WTC11 (cell line): ENCODE results near the gene CTIF. TPM values are rescaled to one million over a fixed set of nuclear protein-coding genes. Genes with fewer than 3 reads are reported as not detected.

Source experiments
- ATAC-seq: fragments of 200-7000 bp; cut with Tn5 transposase; 2 replicates; pipeline ENCODE4 v1.10.0; 2021; ENCODE audit warnings: mild to moderate bottlenecking, moderate library complexity
- CTCF ChIA-PET: fragments of 300-600 bp; sonication (Branson Sonifier 250); formaldehyde crosslinking; loops from one replicate; lab custom pipeline; 2021; ENCODE audit warnings: antibody characterized with exemption; lab: Charles Lee
- POLR2A ChIA-PET: fragments of 350-600 bp; sonication (Branson Sonifier 250); formaldehyde crosslinking; loops from one replicate; lab custom pipeline; 2021; ENCODE audit warnings: antibody characterized with exemption; lab: Charles Lee
- DNase-seq: peaks from one replicate; pipeline ENCODE4 v3.0.0; 2021; ENCODE audit warnings: low spot score
- H3K27ac Mint-ChIP-seq: 2 replicates; pipeline ENCODE4 v1.8.0; 2021; ENCODE audit warnings: mixed read lengths
- H3K27me3 Mint-ChIP-seq: 2 replicates; pipeline ENCODE4 v1.8.0; 2021; ENCODE audit warnings: low read depth, mild to moderate bottlenecking, moderate library complexity, mixed read lengths
- H3K36me3 Mint-ChIP-seq: 2 replicates; pipeline ENCODE4 v1.8.0; 2021; ENCODE audit warnings: mixed read lengths
- H3K4me1 Mint-ChIP-seq: 2 replicates; pipeline ENCODE4 v1.8.0; 2022; ENCODE audit warnings: mixed read lengths
- H3K4me3 Mint-ChIP-seq: 2 replicates; pipeline ENCODE4 v1.8.0; 2021; ENCODE audit warnings: mild to moderate bottlenecking, moderate library complexity, mixed read lengths
- H3K9me3 Mint-ChIP-seq: 2 replicates; pipeline ENCODE4 v1.8.0; 2021; ENCODE audit warnings: mixed read lengths
- ARID4B ChIP-seq: sonication (generic); formaldehyde crosslinking; IDR thresholded peaks from 2 replicates; pipeline ENCODE4 v1.8.0; 2023; ENCODE audit warnings: missing genetic modification reagents, mild to moderate bottlenecking, borderline replicate concordance
- ATF3 ChIP-seq: sonication (generic); formaldehyde crosslinking; conservative IDR thresholded peaks from 2 replicates; pipeline ENCODE4 v1.8.1; 2022; ENCODE audit warnings: mild to moderate bottlenecking, missing genetic modification reagents
- E2F5 ChIP-seq: sonication (generic); formaldehyde crosslinking; IDR thresholded peaks from 2 replicates; pipeline ENCODE4 v1.8.1; 2022; ENCODE audit warnings: mild to moderate bottlenecking, moderate library complexity, missing genetic modification reagents
- HMGXB4 ChIP-seq: sonication (generic); formaldehyde crosslinking; IDR thresholded peaks from 2 replicates; pipeline ENCODE4 v1.8.1; 2023; ENCODE audit warnings: mild to moderate bottlenecking, moderate library complexity, missing genetic modification reagents
- KAT7 ChIP-seq: sonication (generic); formaldehyde crosslinking; IDR thresholded peaks from 2 replicates; pipeline ENCODE4 v1.8.1; 2023; ENCODE audit warnings: missing genetic modification reagents, mild to moderate bottlenecking, borderline replicate concordance
- MXD4 ChIP-seq: fragments of 250-450 bp; sonication (Bioruptor Pico); IDR thresholded peaks from 2 replicates; pipeline ENCODE4 v1.8.0; 2021; ENCODE audit warnings: mild to moderate bottlenecking, moderate library complexity, borderline replicate concordance
- OVOL2 ChIP-seq: fragments of 250-450 bp; sonication (Bioruptor Pico); IDR thresholded peaks from 2 replicates; pipeline ENCODE4 v1.9.0; 2021; ENCODE audit warnings: mild to moderate bottlenecking, borderline replicate concordance
- PRDM15 ChIP-seq: sonication (generic); formaldehyde crosslinking; IDR thresholded peaks from 2 replicates; pipeline ENCODE4 v1.8.0; 2022; ENCODE audit warnings: missing genetic modification reagents
- TEAD1 ChIP-seq: sonication (generic); formaldehyde crosslinking; IDR thresholded peaks from 2 replicates; pipeline ENCODE4 v1.8.0; 2022; ENCODE audit warnings: mild to moderate bottlenecking, missing genetic modification reagents
- ZBTB21 ChIP-seq: sonication (generic); formaldehyde crosslinking; IDR thresholded peaks from 2 replicates; pipeline ENCODE4 v1.8.1; 2023; ENCODE audit warnings: mild to moderate bottlenecking, missing genetic modification reagents, borderline replicate concordance
- ZNF121 ChIP-seq: sonication (generic); formaldehyde crosslinking; IDR thresholded peaks from 2 replicates; pipeline ENCODE4 v1.8.0; 2023; ENCODE audit warnings: missing genetic modification reagents
- ZNF317 ChIP-seq: sonication (generic); formaldehyde crosslinking; IDR thresholded peaks from 2 replicates; pipeline ENCODE4 v1.8.1; 2023; ENCODE audit warnings: low read depth, mild to moderate bottlenecking, moderate library complexity, missing genetic modification reagents, borderline replicate concordance
- ZNF423 ChIP-seq: fragments of 250-450 bp; sonication (Bioruptor Pico); IDR thresholded peaks from 2 replicates; pipeline ENCODE4 v2.1.2; 2022; ENCODE audit warnings: mild to moderate bottlenecking, moderate library complexity
- ZNF425 ChIP-seq: fragments of 250-450 bp; sonication (Bioruptor Pico); conservative IDR thresholded peaks from 2 replicates; pipeline ENCODE4 v1.9.0; 2021; ENCODE audit warnings: mild to moderate bottlenecking
- ZSCAN18 ChIP-seq: fragments of 250-450 bp; sonication (Bioruptor Pico); IDR thresholded peaks from 2 replicates; pipeline ENCODE4 v2.1.2; 2022; ENCODE audit warnings: mild to moderate bottlenecking, moderate library complexity
- total RNA-seq: library from RNA; stranded (reverse); gene quantifications from 3 replicates; pipeline ENCODE4 v1.2.3, GENCODE V29; 2021

Gene CTIF
- total RNA-seq, 1 experiment from 2014 or later, result 28.5 TPM

GRCh38 chr18:48862132-48862531, 323.3 kb downstream of the CTIF start:
- peaks cover 30% of the 10 kb centered on the region for H3K4me1 Mint-ChIP-seq
- H3K36me3 Mint-ChIP-seq, result no peaks in the 10 kb centered on the region
- no peak overlapping the region for H3K4me3 Mint-ChIP-seq
- CTCF ChIA-PET, result interaction anchor here (0.9 to 3.8 kb wide), 2 partner anchors 34 to 35 kb away, joined by 5 to 14 read pairs; no protein-coding TSS in a partner anchor
- no peaks in the 10 kb centered on the region for H3K9me3 Mint-ChIP-seq
- no peak for ATAC-seq
- DNase-seq, result no peak
- POLR2A ChIA-PET, result no interaction called here
- H3K27ac Mint-ChIP-seq, result no peak overlapping the region
- H3K27me3 Mint-ChIP-seq, result no peaks in the 10 kb centered on the region
- TF ChIP-seq E2F5 (CRISPR knock-in tag), result no peak
- TF ChIP-seq ZSCAN18, result no peak
- no peak for TF ChIP-seq TEAD1 (CRISPR knock-in tag)
- TF ChIP-seq ZNF317 (CRISPR knock-in tag), result no peak
- TF ChIP-seq ZNF423 (CRISPR knock-in tag), result no peak
- no peak for TF ChIP-seq ATF3 (CRISPR knock-in tag)
- TF ChIP-seq, all 79 proteins: peak for 0

- CTCF ChIA-PET, result no interaction called here
- POLR2A ChIA-PET, result no interaction called here
- Mint-ChIP-seq H3K4me1 (peaks cover 30% of the 10 kb centered on the region), H3K4me3 (no peak overlapping the region), H3K27me3 (no peaks in the 10 kb centered on the region), H3K9me3 (no peaks in the 10 kb centered on the region), H3K36me3 (no peaks in the 10 kb centered on the region), H3K27ac (no peak overlapping the region)
- DNase-seq (no peak), ATAC-seq (no peak)
- TF ChIP-seq OVOL2 (CRISPR knock-in tag) (no peak), ZBTB21 (CRISPR knock-in tag) (no peak), HMGXB4 (no peak), KAT7 (CRISPR knock-in tag) (no peak), MXD4 (CRISPR knock-in tag) (no peak), ZNF425 (no peak)
Observed at GRCh38 chr18:48862678-48863270, 323.9 kb downstream of the CTIF start.

- ChIA-PET CTCF (interaction anchor here (0.7 to 1.0 kb wide), 2 partner anchors 10 to 568 kb away, joined by 3 to 4 read pairs; no protein-coding TSS in a partner anchor), POLR2A (no interaction called here)
- ATAC-seq, result no peak
- H3K4me3 Mint-ChIP-seq, result no peak overlapping the region
- H3K27ac Mint-ChIP-seq, result peak overlapping the region; percentile 79; the same call in 1 of the 2 replicates
- TF ChIP-seq PRDM15 (no peak), ZNF121 (no peak), ARID4B (CRISPR knock-in tag) (no peak)
- H3K9me3 Mint-ChIP-seq, result no peaks in the 10 kb centered on the region
- H3K36me3 Mint-ChIP-seq, result no peaks in the 10 kb centered on the region
- peaks cover 26% of the 10 kb centered on the region for H3K4me1 Mint-ChIP-seq
- H3K27me3 Mint-ChIP-seq, result no peaks in the 10 kb centered on the region
- DNase-seq, result no peak
Observed at GRCh38 chr18:48863432-48864065, 324.7 kb downstream of the CTIF start.
